ENCODE data around the gene HYAL2. TPM values are rescaled to one million over a fixed set of nuclear protein-coding genes. Genes with fewer than 3 reads are reported as not detected.

The HYAL2 gene
- total and polyA plus RNA-seq, 9 of the 15 experiments (the other 6 are each of a cell fraction or from before 2014, with no cell fraction given), result 0.36 to 22.7 (median 11.4) TPM; not detected in 1

DNA sequence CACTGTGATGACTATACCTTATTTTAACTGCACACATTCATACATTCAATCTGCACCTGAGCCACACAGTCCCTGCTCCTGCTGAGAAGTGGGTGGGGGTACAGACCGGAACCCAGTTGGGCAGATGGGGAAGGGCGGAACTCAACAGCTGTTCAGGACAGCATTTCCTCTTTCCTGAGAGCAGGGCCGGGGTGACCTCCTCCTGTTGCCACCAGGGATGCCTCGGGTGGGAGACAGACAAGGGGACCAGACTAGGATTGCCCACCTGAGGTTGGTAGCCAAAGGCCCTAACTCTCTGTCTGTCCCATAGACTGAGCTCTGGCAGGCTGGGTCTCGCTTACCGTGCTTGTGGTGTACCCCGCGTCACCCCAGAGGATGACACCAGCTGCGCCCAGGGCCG is 3.9 kb downstream of the HYAL2 start:
- 80% methylated on average over 1 of the region's 10 CpGs for WGBS (ENCODE audit: insufficient coverage, low coverage, missing lambda C conversion rate)
- CTCF ChIA-PET (ENCODE audit: low intra/inter-chr PET ratio), result no interaction called here
- Histone ChIP-seq H3K79me2 (ENCODE audit: control insufficient read depth, insufficient read depth, low read length) (peaks cover 22% of the 10 kb centered on the region), H3K36me3 (ENCODE audit: control insufficient read depth, insufficient read depth, low read length) (peaks cover 20% of the 10 kb centered on the region; the same call in 2 of the 3 replicates), H3K27me3 (ENCODE audit: control insufficient read depth in 2 of 2, insufficient read depth in 2 of 2, low read length in 2 of 2) (no peaks in the 10 kb centered on the region), H3K9me3 (replicated peaks; ENCODE audit: control insufficient read depth, insufficient read depth, low read depth, low read length) (no peaks in the 10 kb centered on the region), H3K27ac (ENCODE audit: extremely low read depth, low read depth, low read length) (no peak overlapping the region; the same call in 2 of the 3 replicates), H3K4me3 (no peak overlapping the region), H2AFZ (ENCODE audit: low read depth, low read length) (no peak overlapping the region), H3K9ac (ENCODE audit: insufficient read depth in 1 of 2, low read depth in 2 of 2, low read length in 2 of 2) (peak overlapping the region in 1 of 2 experiments; percentile 83; a peak in 2 of 4 replicates), H3K4me1 (replicated peaks in 1 of 2; ENCODE audit: control insufficient read depth in 2 of 2, insufficient read depth in 2 of 2, low read length in 2 of 2) (peaks cover 27 to 70% of the 10 kb centered on the region in 2 experiments), H3K4me2 (ENCODE audit: insufficient read depth, low read length) (no peak overlapping the region), H4K20me1 (replicated peaks; ENCODE audit: control insufficient read depth, insufficient read depth, low read length) (no peaks in the 10 kb centered on the region), H3K9me1 (ENCODE audit: control insufficient read depth, insufficient read depth, low read length) (no peaks in the 10 kb centered on the region)
- no TSS peak for BruUV-seq (replicated peaks)
- ATAC-seq (no peak), FAIRE-seq (no peak), DNase-seq (ENCODE audit: extremely low read depth in 1 of 4, low spot score in 3 of 4) (no peak)
- TF ChIP-seq, protein P1, sequence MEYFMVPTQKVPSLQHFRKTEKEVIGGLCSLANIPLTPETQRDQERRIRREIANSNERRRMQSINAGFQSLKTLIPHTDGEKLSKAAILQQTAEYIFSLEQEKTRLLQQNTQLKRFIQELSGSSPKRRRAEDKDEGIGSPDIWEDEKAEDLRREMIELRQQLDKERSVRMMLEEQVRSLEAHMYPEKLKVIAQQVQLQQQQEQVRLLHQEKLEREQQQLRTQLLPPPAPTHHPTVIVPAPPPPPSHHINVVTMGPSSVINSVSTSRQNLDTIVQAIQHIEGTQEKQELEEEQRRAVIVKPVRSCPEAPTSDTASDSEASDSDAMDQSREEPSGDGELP (CRISPR knock-in tag; IDR thresholded peaks at IDR 0.05; ENCODE audit: borderline replicate concordance), result 0 out of 2 replicates have a peak, but pooled peaks have one; percentile 16
- TF ChIP-seq ARNT (IDR thresholded peaks at IDR 0.05) (no peak), CBX3 (IDR thresholded peaks at IDR 0.05; ENCODE audit: borderline replicate concordance in 1 of 2, low read length in 2 of 2) (no peak)
- intact Hi-C loops (cut with micrococcal nuclease) (no loop called here), in situ Hi-C loops (cut with MboI) (no loop called here)
- POLR2A ChIA-PET, result interaction anchor here (0.6 to 1.1 kb wide), 6 partner anchors 9 to 104 kb away, joined by 3 to 5 read pairs (median 3); partner anchors contain the start of genes HYAL1, IFRD2 and TUSC2

DNA sequence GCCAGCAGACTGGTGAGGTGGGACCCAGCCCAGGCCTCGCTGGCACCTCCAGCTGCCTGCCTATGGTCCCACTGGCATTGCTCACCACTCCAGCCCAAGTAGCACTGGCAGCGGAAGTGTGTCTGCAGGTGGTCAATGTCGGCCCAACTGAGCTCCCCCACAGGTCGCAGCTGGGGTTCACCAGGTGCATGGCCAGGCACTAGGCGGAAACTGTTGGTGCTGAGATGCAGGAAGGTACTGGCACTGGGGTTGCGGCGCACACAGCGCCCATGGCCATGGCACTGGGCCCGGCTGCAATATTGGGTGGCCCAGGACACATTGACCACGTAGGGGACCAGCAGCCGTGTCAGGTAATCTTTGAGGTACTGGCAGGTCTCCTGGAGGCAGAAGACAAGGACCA is 4.4 kb downstream of the HYAL2 start:
- ChIA-PET POLR2A (interaction anchor here (0.6 to 1.0 kb wide), 2 partner anchors 10 to 19 kb away, joined by 3 read pairs; partner anchors contain the start of genes HYAL3, NAA80 and TUSC2), CTCF (ENCODE audit: low intra/inter-chr PET ratio) (no interaction called here)
- H3K79me2 ChIP-seq (ENCODE audit: control insufficient read depth, insufficient read depth, low read length), result peaks cover 22% of the 10 kb centered on the region
- TF ChIP-seq RBFOX2 (IDR thresholded peaks at IDR 0.05; ENCODE audit: low read depth, low read length), result peak; percentile 23; the same call in 1 of the 2 replicates
- TF ChIP-seq, protein P1 (CRISPR knock-in tag; IDR thresholded peaks at IDR 0.05; ENCODE audit: borderline replicate concordance), result 0 out of 2 replicates have a peak, but pooled peaks have one; percentile 2
- no peak for TF ChIP-seq ZNF274 (IDR thresholded peaks at IDR 0.05; ENCODE audit: borderline replicate concordance, low read depth, low read length)
- BruUV-seq (replicated peaks), result no TSS peak
- intact Hi-C loops (cut with micrococcal nuclease), result no loop called here
- in situ Hi-C loops (cut with MboI), result no loop called here
- no peak overlapping the region for H2AFZ ChIP-seq (ENCODE audit: low read depth, low read length)
- no peak overlapping the region for H3K27ac ChIP-seq (ENCODE audit: extremely low read depth, low read depth, low read length)
- peaks cover 27 to 68% of the 10 kb centered on the region in 2 experiments for H3K4me1 ChIP-seq (replicated peaks in 1 of 2; ENCODE audit: control insufficient read depth in 2 of 2, insufficient read depth in 2 of 2, low read length in 2 of 2)
- H3K9me3 ChIP-seq (replicated peaks; ENCODE audit: control insufficient read depth, insufficient read depth, low read depth, low read length), result no peaks in the 10 kb centered on the region
- no peak for FAIRE-seq
- no peaks in the 10 kb centered on the region for H3K27me3 ChIP-seq (ENCODE audit: control insufficient read depth in 2 of 2, insufficient read depth in 2 of 2, low read length in 2 of 2)
- peaks cover 20% of the 10 kb centered on the region; the same call in 2 of the 3 replicates for H3K36me3 ChIP-seq (ENCODE audit: control insufficient read depth, insufficient read depth, low read length)
- 83% methylated on average over 2 of the region's 11 CpGs for WGBS (ENCODE audit: insufficient coverage, low coverage, missing lambda C conversion rate)
- ATAC-seq, result no peak
- H3K4me2 ChIP-seq (ENCODE audit: insufficient read depth, low read length), result no peak overlapping the region
- no peaks in the 10 kb centered on the region for H4K20me1 ChIP-seq (replicated peaks; ENCODE audit: control insufficient read depth, insufficient read depth, low read length)
- peak overlapping the region in 1 of 2 experiments; percentile 83; a peak in 2 of 4 replicates for H3K9ac ChIP-seq (ENCODE audit: insufficient read depth in 1 of 2, low read depth in 2 of 2, low read length in 2 of 2)
- DNase-seq (ENCODE audit: extremely low read depth in 1 of 4, low spot score in 3 of 4), result no peak
- H3K4me3 ChIP-seq, result no peak overlapping the region
- H3K9me1 ChIP-seq (ENCODE audit: control insufficient read depth, insufficient read depth, low read length), result no peaks in the 10 kb centered on the region
